GM21447 (cell line): ENCODE data around the gene TAPT1.
"Not testable (repeated sequence)": the region's sequence is repeated elsewhere in the genome, so short reads cannot be mapped to it uniquely, and the experiment has no call there.

ENCODE experiments used
- ATAC-seq: cut with Tn5 transposase; IDR thresholded peaks from one replicate; pipeline ENCODE4 v1.9.1; 2021; ENCODE audit not compliant: unreplicated experiment

The TAPT1 gene, protein sequence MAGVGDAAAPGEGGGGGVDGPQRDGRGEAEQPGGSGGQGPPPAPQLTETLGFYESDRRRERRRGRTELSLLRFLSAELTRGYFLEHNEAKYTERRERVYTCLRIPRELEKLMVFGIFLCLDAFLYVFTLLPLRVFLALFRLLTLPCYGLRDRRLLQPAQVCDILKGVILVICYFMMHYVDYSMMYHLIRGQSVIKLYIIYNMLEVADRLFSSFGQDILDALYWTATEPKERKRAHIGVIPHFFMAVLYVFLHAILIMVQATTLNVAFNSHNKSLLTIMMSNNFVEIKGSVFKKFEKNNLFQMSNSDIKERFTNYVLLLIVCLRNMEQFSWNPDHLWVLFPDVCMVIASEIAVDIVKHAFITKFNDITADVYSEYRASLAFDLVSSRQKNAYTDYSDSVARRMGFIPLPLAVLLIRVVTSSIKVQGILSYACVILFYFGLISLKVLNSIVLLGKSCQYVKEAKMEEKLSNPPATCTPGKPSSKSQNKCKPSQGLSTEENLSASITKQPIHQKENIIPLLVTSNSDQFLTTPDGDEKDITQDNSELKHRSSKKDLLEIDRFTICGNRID

DNA sequence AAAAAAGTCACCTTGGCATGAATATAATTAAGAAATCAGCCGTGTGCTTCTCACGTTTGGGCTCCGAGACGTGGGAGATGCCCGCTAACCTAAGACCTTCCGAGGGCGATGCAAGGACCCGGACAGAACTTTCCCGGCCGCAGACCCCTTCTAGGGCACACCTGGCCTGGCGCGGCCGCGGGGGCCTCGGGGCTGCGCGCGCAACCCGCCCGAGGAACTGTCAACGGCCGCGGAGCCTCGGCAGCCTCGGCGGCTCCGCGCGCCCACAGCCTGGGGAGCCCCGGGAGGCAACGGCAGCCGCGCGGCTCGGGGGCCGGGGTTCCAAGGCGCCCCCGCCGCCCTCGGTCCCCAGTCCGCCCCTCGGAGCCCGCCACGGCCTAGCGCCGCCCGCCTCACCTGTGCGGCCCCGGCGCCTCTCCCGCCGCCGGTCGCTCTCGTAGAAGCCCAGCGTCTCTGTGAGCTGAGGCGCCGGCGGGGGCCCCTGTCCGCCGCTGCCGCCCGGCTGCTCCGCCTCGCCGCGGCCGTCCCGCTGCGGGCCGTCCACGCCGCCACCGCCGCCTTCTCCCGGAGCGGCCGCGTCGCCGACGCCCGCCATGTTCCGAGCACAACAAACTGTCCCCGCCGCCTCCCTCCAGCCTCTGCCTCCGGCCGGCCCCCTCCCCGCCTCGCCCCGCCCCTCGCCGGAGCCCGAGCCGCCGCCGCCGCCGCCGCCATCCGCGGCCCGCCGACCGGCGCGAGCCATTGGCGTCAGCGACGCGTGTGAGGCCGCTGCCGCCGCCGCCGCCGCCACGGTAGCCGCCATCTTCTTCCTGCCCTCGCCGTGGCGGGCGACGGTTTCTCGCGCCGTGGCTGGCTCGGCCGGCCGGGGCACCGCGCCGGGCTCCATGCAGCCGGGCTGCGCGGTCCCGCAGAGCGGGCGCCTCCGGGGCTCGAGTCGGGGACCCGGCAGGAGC, at the start of gene TAPT1:
TAPT1 (minus strand) TSS at position 609 of the 953 bp plus-strand sequence; CDS start at position 595, 14 bp downstream.
- peak; percentile 68 for ATAC-seq

DNA sequence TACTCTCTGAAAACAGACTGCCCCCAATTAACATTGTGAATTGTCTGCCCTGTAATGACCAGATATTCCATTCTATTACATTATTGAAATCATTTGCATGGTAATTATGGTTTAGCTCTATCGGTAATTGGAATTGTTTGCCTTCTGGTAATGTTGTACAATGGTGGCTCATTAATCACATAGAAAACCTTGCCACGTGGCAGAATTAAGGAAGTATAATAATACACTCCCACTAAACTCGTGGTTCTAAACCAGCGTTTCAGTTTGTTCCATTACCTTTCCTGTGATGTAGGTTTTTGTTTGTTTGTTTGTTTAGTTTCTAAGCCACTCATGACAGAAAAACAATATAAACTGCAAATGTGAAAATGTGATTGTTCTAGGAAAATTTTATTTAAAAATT, 45.1 kb upstream of the TAPT1 start:
- no peak for ATAC-seq

DNA sequence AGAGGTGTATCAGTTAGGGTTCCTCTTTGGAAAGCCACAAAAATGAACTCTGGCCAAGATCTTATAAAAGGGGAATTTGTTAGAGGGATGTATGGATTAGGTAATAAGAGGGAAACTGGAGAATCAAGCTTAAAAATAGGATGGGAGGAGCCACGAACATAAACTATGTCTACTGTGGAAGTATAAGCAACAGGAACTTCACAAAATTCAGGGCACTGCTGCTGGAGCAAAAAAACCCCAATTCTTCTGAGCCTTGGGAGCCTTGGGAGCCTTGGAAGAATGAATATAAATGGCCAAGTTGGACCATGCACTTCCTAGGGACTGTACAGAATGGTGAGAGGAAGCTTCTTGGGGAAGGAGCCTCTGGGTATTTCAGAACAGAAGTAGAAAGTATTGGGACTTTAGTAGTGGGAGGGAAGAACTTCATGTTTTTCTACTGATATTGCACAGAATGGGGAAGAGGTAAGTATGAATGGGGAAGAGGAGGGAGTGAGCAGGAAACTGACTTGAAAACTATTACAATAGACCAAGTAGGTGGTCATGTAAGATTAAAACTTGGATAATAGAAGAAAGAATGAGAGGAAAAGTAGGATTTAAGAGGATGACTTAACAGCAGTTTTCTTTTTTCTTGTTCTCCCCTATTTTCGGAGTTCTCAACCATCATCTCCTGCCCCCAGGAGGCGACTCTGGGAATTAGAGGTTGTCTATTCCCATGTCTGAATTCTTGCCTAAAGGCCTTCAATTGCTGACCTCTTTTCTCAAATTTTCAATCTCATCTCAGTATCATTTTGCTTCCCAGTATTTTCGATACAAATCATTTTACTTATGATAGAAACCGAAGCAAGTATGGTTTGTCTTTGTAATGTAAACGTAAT, 44.4 kb upstream of the TAPT1 start:
- ATAC-seq, result no peak

DNA sequence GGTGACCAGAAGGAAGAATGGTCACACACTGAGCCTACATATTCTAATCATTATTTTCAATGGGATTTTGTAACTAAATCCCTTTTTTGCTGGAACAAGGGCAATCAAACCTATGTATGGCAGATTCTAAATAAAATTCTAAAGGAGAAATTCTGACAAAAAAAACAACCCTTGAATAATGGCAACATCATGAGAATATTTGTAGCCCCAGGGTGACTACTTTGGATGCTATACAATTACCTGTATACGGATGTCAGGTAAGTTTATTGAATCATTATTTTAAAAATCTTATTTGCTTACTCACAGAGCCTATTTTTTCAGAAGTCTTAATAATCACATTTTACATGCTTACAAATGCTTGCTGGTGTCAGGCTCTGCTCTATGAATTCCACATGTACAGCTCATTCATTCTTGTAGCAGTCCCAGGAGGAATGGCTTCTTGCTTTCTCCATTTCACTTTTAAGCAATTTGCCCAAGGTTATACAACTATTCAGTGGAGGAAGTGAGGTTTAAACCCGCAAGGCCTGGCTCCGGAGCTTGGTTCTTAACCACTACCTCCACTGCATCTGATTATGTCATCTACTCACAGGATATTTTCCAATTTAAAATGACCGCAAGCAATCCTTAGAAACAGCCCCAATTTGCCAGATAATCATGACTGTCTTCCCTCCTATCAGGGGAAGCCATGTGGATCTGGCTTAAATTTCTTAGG, 43.6 kb upstream of the TAPT1 start:
- not testable (repeated sequence) for ATAC-seq

DNA sequence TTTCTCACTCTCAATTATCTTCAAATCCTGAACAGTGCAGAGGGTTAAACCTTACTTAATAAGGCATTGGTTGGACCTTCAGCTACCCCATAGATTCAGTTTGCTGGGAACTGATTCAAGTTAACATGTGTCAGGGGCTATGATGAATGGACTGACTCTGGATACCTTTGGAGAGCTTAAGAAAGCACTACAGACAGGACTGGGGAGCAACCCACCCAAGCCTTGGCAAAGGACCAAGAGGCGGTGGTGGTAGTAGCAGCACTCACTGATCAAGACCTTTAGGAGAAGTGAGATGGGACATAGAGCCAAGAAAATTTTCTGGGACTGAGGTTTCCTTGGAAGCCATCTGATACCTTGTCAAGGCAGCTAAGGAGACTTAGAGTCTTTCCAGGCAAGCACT, 43.0 kb upstream of the TAPT1 start:
- ATAC-seq, result no peak

DNA sequence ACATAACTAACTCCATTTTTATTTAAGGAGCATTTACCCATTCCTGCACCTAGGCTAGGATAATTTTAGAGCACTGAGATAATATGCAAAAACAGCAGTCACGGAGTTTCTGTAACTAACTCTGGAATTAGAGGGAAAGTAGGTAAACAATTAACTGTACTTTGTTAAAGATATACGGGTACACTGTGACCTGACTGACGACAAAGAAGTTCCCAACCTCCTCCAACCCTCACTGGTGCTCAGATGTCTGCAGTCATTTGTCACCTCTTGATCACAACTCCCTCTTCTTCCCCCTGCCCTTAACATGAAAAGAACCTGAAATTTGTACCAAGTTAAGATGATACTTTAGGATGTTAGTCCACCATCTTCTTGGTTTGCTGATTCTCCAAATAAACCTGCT, 42.0 kb upstream of the TAPT1 start:
- ATAC-seq, result no peak

DNA sequence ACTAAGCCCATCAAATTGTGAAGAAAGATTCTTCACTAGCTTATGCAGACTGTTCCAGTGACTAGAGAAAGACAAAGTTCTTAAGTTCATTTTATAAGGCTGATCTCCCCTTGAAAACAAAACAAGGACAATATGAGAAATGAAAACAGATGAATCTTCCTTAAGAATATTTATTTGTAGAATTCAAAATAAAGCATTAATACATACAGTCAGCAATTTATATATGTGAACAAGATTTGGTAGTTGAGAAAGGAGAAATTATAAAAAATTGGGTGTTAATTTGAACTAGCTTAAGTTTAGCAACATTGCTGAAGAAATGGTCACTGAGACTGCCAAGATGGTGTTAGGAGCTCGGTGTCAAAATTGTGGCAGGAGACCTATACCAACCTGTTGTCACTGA, 41.4 kb upstream of the TAPT1 start:
- no peak for ATAC-seq

DNA sequence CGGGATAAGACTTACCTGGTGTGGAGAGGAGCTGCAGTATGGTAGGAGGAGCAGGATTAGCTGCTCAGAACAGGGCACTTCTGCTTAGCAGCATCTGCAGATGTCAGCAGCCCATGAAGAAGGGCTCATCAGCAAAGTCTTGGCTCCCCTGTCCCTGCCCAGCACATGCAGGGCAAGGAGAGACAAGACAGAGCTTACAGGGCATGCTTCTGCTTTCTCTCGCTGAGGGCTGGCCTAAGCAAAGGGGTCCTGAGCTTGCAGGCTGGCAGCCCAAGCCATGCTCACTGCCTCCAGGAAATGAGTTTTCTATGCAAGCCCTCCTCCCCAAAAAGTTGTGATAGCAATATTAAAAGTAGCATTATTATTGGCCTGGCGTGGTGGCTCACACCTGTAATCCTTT, 39.5 kb upstream of the TAPT1 start:
- ATAC-seq, result no peak

DNA sequence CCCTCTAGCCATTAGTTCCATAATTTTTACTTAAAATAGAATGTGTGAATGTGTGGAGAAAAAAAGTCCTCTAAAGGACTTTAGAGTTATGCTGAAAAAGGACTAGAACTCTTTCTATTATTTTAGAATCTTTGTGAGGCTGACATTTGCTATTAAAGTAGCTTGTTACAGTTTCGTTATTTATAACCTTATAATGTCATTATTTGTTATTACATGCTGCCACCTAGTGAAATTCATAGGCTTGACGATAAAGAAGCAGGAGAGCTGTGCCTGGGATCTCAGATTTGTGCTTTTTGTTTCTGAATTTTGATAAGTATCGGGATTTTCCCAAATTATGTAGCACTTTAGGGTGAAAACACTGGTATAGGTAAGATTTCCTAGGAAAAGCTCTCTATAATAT, 38.5 kb upstream of the TAPT1 start:
- peak; percentile 60 for ATAC-seq

DNA sequence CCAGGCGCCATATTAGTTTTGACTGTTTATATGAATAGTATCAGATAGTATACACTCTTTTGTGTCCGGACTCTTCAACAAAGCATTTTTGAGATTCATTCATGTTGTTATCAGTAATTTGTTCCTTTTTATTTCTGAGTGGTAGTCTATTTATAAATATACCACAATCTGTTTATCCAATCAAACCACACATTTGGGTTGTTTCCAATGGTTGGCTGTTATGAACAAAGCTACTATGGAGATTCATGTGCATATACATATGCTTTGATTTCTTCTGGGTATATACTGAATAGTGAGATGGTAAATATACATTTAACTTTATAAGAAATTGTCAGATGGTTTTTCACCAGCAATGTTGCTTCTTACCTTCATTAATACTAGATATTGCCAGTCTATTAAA, 36.8 kb upstream of the TAPT1 start:
- no peak for ATAC-seq

DNA sequence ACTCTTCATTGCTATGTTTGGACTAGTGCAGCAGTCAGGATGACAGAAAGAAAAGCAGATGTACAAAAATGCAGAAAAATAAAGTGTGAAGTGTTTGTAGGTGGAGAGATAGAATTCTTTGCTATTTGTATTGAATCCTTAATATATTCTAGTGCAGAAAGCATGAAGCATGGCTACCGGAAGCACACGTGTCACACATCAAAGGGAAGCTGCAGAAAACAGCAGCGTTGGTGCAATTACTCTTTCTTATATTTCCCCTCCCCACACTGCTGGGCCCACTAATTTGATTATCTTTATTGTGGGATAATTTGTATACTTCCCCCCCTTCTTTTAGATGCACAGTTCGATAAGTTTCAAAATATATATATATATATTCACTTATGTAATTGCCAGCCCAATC, 35.9 kb upstream of the TAPT1 start:
- no peak for ATAC-seq

DNA sequence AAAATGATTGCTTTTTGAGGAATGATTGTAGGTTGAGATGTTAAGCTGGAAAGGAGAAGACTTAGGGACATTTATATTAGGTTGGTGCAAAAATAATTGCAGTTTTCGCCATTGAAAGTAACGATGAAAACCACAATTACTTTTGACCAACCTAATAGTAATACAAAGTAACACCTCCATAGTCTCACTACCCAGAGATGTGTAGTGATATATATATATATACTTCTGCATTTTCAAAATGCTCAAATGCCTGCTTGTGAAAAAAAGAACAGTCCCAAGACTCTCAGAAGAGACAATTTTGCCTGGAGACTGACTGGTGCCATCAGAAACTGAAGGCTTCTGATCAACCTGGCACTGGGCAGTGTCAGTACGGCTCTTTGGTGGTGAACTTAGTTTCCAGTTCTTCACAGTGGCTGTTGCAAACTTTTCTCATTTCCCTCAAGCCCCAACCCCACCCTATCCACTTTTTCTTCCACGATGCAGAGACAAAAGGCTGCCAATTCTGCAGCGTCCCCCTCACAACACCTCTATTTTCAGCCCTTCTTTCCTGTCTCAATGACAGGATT, 35.1 kb upstream of the TAPT1 start:
- ATAC-seq, result no peak

DNA sequence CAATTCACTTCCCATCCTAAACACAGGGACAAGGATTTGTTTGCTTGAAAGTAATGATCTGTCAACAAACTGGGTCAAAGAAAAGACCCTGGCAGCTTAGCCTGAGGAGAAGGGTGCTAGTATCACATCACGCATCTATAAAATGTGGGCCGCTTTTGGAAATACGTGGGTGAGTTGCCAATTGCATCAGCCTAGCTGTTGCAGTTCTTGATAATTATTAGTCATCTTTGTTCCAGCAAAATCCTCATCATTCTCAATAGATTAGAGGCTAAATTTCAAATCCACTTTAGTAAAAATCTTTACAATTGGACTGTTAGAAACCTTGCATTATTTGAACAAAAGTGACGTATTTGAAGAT, 33.6 kb upstream of the TAPT1 start:
- ATAC-seq, result no peak

DNA sequence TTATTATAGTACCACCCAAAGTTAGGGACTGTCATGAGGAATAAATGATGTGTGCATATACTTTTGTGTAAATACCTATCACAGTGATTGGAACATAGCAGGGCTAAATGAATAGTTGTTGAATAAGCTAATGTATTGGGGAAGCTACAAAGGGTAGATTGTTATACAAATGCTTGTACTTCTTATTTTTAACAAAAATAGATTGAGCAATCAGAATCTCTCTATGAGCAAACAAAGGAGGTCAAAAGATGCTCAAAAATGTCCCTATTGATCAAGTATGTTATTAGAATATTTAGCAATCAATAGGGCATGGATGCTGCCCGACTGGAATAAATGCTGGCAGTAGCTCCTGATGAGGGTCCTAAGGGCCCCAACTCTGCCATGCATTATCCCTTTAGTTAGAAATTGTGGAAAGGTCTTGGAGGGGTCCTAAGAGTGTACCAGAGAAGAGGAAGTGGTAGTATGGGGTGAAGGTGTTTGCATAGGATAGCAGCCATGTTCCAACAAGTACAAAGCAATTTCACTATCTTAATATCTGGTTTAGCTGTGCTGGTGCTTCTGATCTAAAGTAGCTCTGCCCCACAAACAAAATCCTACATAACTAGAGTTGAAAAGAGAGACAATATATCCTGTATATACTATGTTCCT, 33.1 kb upstream of the TAPT1 start:
- no peak for ATAC-seq

DNA sequence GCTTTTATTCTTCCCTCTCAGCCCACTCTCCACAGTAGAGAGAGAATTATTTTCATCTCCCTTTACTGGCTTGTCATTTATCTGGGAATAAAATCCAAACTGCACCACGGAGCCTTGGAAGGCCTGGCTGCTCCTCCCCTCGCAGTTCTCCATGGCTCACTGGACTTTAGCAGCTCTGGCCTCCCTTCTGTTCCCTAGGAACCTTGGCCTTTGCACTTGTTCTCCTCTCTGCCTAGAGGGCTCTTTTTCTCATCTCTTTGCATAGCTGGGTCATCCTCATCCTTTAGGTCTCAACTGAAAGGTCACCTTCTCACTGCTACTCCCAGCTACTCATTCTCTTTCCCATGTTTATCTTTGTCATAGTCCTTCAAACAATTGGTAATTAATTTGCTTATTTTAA, 31.3 kb upstream of the TAPT1 start:
- ATAC-seq, result no peak

DNA sequence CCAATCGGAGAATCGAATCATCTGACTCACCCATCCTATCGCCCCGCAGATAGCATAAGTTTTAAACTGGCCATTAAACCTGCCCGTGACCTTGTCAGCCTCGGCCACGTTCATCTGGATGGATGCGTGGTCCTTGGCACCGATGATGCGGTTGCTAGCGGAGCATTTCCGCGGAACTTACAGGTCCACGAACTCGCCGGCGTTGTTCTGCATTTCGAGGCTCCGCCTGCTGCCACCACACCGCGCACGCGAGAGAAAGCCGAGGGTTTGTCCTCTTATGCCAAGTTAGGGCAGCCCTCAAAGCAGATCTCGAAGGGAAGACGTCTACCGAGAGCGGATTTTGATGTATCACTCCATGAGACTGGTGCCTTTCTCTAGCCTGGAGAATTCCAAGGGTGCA, 30.1 kb upstream of the TAPT1 start:
- ATAC-seq, result no peak

DNA sequence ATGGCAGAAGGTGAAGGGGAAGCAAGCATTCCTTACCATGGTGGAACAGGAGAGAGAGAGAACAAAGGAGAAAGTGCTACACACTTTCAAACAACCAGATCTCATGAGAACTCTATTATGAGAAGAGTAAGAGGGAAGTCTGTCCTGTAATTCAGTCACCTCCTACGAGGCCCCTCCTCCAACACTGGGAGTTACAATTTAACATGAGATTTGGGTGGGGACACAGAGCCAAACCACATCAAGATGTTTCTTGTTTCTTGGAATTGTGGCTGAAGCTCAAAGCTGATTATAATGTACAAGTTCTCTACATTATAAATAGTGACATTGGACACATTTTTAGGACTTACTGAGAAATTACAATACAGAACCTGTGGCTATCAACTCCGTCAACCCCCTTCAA, 29.5 kb upstream of the TAPT1 start:
- ATAC-seq, result no peak

DNA sequence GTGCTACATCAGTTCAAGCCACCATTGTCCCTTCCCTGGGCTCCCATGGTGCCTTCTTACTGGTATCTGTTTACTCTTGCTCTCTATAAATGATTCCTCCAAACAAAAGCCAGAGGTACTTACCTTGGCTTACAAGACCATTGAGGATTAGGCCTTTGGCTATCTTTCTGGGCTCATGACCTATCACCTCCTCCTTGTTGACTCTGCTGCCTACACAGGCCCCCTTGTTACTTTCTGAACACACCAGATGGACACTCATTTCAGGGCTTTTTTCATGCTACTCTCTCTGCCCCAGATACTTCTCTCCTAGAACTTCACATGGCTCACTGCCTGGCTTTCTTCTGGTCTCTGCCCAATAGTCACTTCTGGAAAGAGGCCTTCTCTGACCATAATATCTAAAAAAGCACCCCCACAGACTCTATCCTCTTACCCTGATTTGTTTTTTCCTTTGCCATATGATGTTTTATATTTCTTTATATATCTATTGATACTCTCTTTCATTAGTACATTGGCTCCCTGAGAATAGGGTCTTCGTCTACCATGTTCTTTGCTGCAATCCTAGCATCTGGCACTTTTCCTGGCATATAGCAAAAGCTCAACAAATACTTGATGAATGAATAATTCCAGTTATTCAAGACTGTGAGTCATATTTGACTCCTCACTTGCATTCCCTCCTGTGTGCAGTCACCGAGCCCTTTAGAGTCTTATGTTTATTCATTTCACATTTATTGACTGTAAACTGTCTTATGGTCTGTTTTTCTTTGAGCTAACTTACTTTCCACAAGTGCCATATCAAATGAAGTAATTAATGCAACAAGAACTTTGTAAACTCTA, 27.1 kb upstream of the TAPT1 start:
- ATAC-seq, result no peak
